Measurements from ENCODE around the gene NELL2. TPM values are rescaled to one million over a fixed set of nuclear protein-coding genes. Genes with fewer than 3 reads are reported as not detected.

Gene NELL2
- total and polyA plus RNA-seq, 2 donors from 2014 or later = 0.30 to 3.3 TPM

DNA sequence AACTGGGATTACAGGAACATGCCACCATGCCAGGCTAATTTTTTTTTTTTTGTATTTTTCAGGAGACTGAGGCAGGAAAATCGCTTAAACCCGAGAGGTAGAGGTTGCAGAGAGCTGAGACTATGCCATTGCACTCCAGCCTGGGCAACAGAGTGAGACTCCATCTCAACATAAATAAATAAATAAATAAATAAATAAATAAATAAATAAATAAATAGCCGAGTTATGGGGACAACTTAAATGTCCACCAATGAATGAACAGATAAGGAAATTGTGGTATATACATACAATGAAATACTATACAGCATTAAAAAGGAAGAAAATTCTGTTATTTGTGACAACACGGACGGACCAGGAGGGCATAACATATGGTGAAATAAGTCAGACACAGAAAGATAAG lies 325.7 kb downstream of the NELL2 start:
- H3K27ac ChIP-seq (ENCODE audit: low read depth in 2 of 2, low read length in 2 of 2) = no peak overlapping the region
- H3K9ac ChIP-seq (ENCODE audit: low read length in 3 of 3) = no peak overlapping the region
- no peak overlapping the region for H3K4me3 ChIP-seq (ENCODE audit: low read length in 3 of 3)
- no peaks in the 10 kb centered on the region for H3K27me3 ChIP-seq (ENCODE audit: control insufficient read depth, insufficient read depth, low read length)
- intact Hi-C loops (cut with DNase I) = no loop called here
- FAIRE-seq = no peak
- H3K36me3 ChIP-seq (ENCODE audit: control insufficient read depth in 2 of 3, insufficient read depth in 3 of 3, low read length in 3 of 3) = no peaks in the 10 kb centered on the region
- H3K4me1 ChIP-seq (ENCODE audit: control insufficient read depth in 2 of 3, insufficient read depth in 2 of 3, low read depth in 1 of 3, low read length in 3 of 3) = no peaks in the 10 kb centered on the region
- TF ChIP-seq, protein P1, sequence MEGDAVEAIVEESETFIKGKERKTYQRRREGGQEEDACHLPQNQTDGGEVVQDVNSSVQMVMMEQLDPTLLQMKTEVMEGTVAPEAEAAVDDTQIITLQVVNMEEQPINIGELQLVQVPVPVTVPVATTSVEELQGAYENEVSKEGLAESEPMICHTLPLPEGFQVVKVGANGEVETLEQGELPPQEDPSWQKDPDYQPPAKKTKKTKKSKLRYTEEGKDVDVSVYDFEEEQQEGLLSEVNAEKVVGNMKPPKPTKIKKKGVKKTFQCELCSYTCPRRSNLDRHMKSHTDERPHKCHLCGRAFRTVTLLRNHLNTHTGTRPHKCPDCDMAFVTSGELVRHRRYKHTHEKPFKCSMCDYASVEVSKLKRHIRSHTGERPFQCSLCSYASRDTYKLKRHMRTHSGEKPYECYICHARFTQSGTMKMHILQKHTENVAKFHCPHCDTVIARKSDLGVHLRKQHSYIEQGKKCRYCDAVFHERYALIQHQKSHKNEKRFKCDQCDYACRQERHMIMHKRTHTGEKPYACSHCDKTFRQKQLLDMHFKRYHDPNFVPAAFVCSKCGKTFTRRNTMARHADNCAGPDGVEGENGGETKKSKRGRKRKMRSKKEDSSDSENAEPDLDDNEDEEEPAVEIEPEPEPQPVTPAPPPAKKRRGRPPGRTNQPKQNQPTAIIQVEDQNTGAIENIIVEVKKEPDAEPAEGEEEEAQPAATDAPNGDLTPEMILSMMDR (IDR thresholded peaks at IDR 0.05; ENCODE audit: borderline replicate concordance, extremely low read depth, insufficient read depth) = no peak
- no peaks in the 10 kb centered on the region for H3K9me3 ChIP-seq (ENCODE audit: control insufficient read depth in 2 of 3, insufficient read depth in 1 of 3, low read length in 3 of 3)
- DNase-seq = no peak

DNA sequence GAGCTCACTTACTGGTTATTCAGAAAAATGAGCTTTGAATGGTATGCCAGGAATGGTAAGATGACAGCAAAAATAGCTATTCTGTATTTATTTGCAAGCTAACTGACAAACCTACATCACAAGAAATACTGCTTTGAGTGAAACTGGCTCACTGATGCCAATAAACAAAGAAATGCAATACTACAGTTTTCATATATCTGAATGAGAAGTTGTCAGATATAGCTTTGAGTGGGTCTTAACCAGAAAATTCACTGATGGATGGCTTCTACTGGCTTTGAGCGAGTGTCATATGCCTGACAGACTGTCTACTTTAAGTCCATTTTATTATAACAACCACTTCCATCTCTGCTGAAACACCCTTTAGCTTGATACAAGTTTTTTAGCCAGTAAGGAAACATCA lies 330.1 kb downstream of the NELL2 start:
- FAIRE-seq = no peak
- no peaks in the 10 kb centered on the region for H3K36me3 ChIP-seq (ENCODE audit: control insufficient read depth in 2 of 3, insufficient read depth in 3 of 3, low read length in 3 of 3)
- H3K27ac ChIP-seq (ENCODE audit: low read depth in 2 of 2, low read length in 2 of 2) = no peak overlapping the region
- H3K27me3 ChIP-seq (ENCODE audit: control insufficient read depth, insufficient read depth, low read length) = no peaks in the 10 kb centered on the region
- DNase-seq = no peak
- TF ChIP-seq, protein P1 (IDR thresholded peaks at IDR 0.05; ENCODE audit: borderline replicate concordance, extremely low read depth, insufficient read depth) = no peak
- H3K4me1 ChIP-seq (ENCODE audit: control insufficient read depth in 2 of 3, insufficient read depth in 2 of 3, low read depth in 1 of 3, low read length in 3 of 3) = no peaks in the 10 kb centered on the region
- H3K9me3 ChIP-seq (ENCODE audit: control insufficient read depth in 2 of 3, insufficient read depth in 1 of 3, low read length in 3 of 3) = no peaks in the 10 kb centered on the region
- no peak overlapping the region for H3K9ac ChIP-seq (ENCODE audit: low read length in 3 of 3)
- no peak overlapping the region for H3K4me3 ChIP-seq (ENCODE audit: low read length in 3 of 3)
- intact Hi-C loops (cut with DNase I) = no loop called here

DNA sequence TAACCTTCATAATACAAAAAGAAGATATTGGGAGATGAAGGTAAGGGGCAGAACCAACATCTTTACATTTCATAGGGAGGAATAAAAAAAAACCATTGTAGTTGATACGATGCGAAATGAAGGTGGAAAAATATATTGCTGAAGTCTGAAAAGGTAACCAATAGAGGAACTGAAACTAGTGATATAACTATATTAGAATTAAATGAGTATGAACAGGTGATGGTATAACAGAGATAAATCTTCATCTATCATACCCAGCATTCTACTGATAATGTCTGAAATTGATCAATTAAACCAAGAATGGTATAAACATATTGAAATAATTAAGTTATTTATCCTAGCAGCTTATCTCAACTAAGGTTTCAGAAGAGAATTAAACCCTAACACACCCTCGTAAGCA lies 332.1 kb downstream of the NELL2 start:
- Histone ChIP-seq H3K4me1 (ENCODE audit: control insufficient read depth in 2 of 3, insufficient read depth in 2 of 3, low read depth in 1 of 3, low read length in 3 of 3) (no peaks in the 10 kb centered on the region), H3K36me3 (ENCODE audit: control insufficient read depth in 2 of 3, insufficient read depth in 3 of 3, low read length in 3 of 3) (no peaks in the 10 kb centered on the region), H3K27me3 (ENCODE audit: control insufficient read depth, insufficient read depth, low read length) (no peaks in the 10 kb centered on the region), H3K4me3 (ENCODE audit: low read length in 3 of 3) (no peak overlapping the region), H3K9ac (ENCODE audit: low read length in 3 of 3) (no peak overlapping the region), H3K27ac (ENCODE audit: low read depth in 2 of 2, low read length in 2 of 2) (no peak overlapping the region), H3K9me3 (ENCODE audit: control insufficient read depth in 2 of 3, insufficient read depth in 1 of 3, low read length in 3 of 3) (no peaks in the 10 kb centered on the region)
- intact Hi-C loops (cut with DNase I) = no loop called here
- FAIRE-seq (no peak), DNase-seq (no peak)
- TF ChIP-seq, protein P1 (IDR thresholded peaks at IDR 0.05; ENCODE audit: borderline replicate concordance, extremely low read depth, insufficient read depth) = no peak

DNA sequence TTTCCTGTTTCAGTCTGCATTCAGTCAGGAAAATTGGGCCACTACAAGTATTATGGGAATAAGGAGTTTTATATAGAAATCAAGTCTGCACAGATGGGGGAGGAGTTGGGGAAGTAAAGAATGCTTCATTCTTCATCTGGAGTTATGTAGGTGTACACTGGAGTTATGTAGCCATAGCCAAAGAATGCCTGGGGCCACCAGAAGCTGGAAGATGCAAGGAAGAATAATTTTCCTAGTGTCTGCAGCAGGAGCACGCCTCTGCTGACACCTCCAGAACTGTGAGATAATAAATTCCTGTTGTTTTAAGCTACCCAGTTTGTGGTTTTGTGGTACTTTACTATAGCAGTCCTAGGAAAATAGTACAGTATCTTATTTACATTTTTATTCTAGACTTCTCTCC lies 333.4 kb downstream of the NELL2 start:
- no peak for FAIRE-seq
- H3K9me3 ChIP-seq (ENCODE audit: control insufficient read depth in 2 of 3, insufficient read depth in 1 of 3, low read length in 3 of 3) = no peaks in the 10 kb centered on the region
- no peak overlapping the region for H3K4me3 ChIP-seq (ENCODE audit: low read length in 3 of 3)
- no peaks in the 10 kb centered on the region for H3K4me1 ChIP-seq (ENCODE audit: control insufficient read depth in 2 of 3, insufficient read depth in 2 of 3, low read depth in 1 of 3, low read length in 3 of 3)
- no peak for DNase-seq
- intact Hi-C loops (cut with DNase I) = no loop called here
- no peaks in the 10 kb centered on the region for H3K27me3 ChIP-seq (ENCODE audit: control insufficient read depth, insufficient read depth, low read length)
- H3K36me3 ChIP-seq (ENCODE audit: control insufficient read depth in 2 of 3, insufficient read depth in 3 of 3, low read length in 3 of 3) = no peaks in the 10 kb centered on the region
- H3K9ac ChIP-seq (ENCODE audit: low read length in 3 of 3) = no peak overlapping the region
- TF ChIP-seq, protein P1 (IDR thresholded peaks at IDR 0.05; ENCODE audit: borderline replicate concordance, extremely low read depth, insufficient read depth) = no peak
- H3K27ac ChIP-seq (ENCODE audit: low read depth in 2 of 2, low read length in 2 of 2) = no peak overlapping the region
